H1 (cell line): ENCODE data around the gene RPA3. TPM values are rescaled to one million over a fixed set of nuclear protein-coding genes. Genes with fewer than 3 reads are reported as not detected.

ENCODE experiments used
- CTCF ChIA-PET: fragments of 300-600 bp; sonication (Branson Sonifier 250); formaldehyde crosslinking; loops from one replicate; lab custom pipeline; 2021; ENCODE audit not compliant: partially characterized antibody; lab: Charles Lee
- POLR2A ChIA-PET: fragments of 300-600 bp; sonication (Branson Sonifier 250); formaldehyde crosslinking; loops from one replicate; lab custom pipeline; 2021; ENCODE audit warnings: inconsistent platforms; ENCODE audit not compliant: partially characterized antibody; lab: Charles Lee
- DNase-seq, 2 experiments: peaks; one replicate each; pipeline versions ENCODE4 v3.0.0 to v3.0.0-alpha.2; 2010 to 2022; ENCODE audit warnings: low spot score in 2 of 2, low read depth in 1 of 2, mixed read lengths in 1 of 2
- FAIRE-seq: peaks from 2 replicates; lab custom pipeline; 2011; peaks lifted over from hg19 to GRCh38; lab: Jason Lieb, UNC
- H2AFZ ChIP-seq: 2 replicates; pipeline ENCODE4 v1.8.1; 2012; ENCODE audit warnings: low read length, inconsistent platforms
- H2AK5ac ChIP-seq: 2 replicates; pipeline ENCODE4 v1.6.1; 2013; ENCODE audit warnings: low read depth, low read length
- H2BK120ac ChIP-seq: replicated peaks from 2 replicates; pipeline ENCODE3; 2013; ENCODE audit warnings: low read depth, low read length, inconsistent platforms
- H2BK12ac ChIP-seq: 2 replicates; pipeline ENCODE4 v1.6.1; 2013; ENCODE audit warnings: low read depth, low read length
- H2BK15ac ChIP-seq: 2 replicates; pipeline ENCODE4 v1.6.1; 2013; ENCODE audit warnings: low read length
- H2BK20ac ChIP-seq: 2 replicates; pipeline ENCODE4 v1.6.1; 2013; ENCODE audit warnings: low read length
- H2BK5ac ChIP-seq: 2 replicates; pipeline ENCODE4 v1.6.1; 2013; ENCODE audit warnings: low read depth, low read length
- H3K14ac ChIP-seq: 2 replicates; pipeline ENCODE4 v1.6.1; 2013; ENCODE audit warnings: inconsistent platforms; ENCODE audit not compliant: insufficient read length
- H3K18ac ChIP-seq: 2 replicates; pipeline ENCODE4 v1.6.1; 2013; ENCODE audit warnings: low read length; ENCODE audit errors: extremely low read depth
- H3K23ac ChIP-seq: 2 replicates; pipeline ENCODE4 v1.6.1; 2013; ENCODE audit warnings: inconsistent platforms; ENCODE audit not compliant: insufficient read length
- H3K23me2 ChIP-seq: 2 replicates; pipeline ENCODE4 v1.6.1; 2013; ENCODE audit warnings: low read depth, low read length
- H3K27ac ChIP-seq: 2 replicates; pipeline ENCODE4 v1.6.1; 2011; ENCODE audit warnings: low read depth, low read length, inconsistent platforms
- H3K27me3 ChIP-seq, 4 experiments: replicated peaks in 1 of 4; 1 replicate in 1 of 4; 2 replicates in 3 of 4; pipeline versions ENCODE4 v1.6.1 to v1.8.1; 2011 to 2013; ENCODE audit warnings: low read length in 3 of 4, mild to moderate bottlenecking in 3 of 4, inconsistent platforms in 2 of 4, mixed read lengths in 2 of 4, moderate library complexity in 1 of 4; ENCODE audit not compliant: control insufficient read depth in 3 of 4, insufficient read depth in 3 of 4; ENCODE audit errors: extremely low read depth in 1 of 4
- H3K36me3 ChIP-seq, 4 experiments: 2 replicates each; pipeline versions ENCODE4 v1.6.1 to v1.8.1; 2011 to 2013; ENCODE audit warnings: mild to moderate bottlenecking in 4 of 4, low read length in 3 of 4, moderate library complexity in 2 of 4, control low read depth in 1 of 4, inconsistent platforms in 1 of 4; ENCODE audit not compliant: insufficient read depth in 4 of 4, control insufficient read depth in 2 of 4
- H3K4ac ChIP-seq: replicated peaks from 2 replicates; pipeline ENCODE3; 2013; ENCODE audit warnings: low read length, low read depth, mixed read lengths, inconsistent platforms; ENCODE audit not compliant: insufficient read length
- H3K4me1 ChIP-seq, 4 experiments: replicated peaks in 1 of 4; 1 replicate in 1 of 4; 2 replicates in 3 of 4; pipeline versions ENCODE4 v1.6.1 to v1.8.1; 2011 to 2013; ENCODE audit warnings: low read length in 3 of 4, inconsistent platforms in 2 of 4, mixed read lengths in 1 of 4; ENCODE audit not compliant: insufficient read depth in 4 of 4, control insufficient read depth in 3 of 4
- H3K4me2 ChIP-seq, 2 experiments: 2 replicates each; pipeline versions ENCODE4 v1.6.1 to v1.8.1; 2011 to 2013; ENCODE audit warnings: low read depth in 2 of 2, low read length in 2 of 2, control low read depth in 1 of 2, inconsistent platforms in 1 of 2, mild to moderate bottlenecking in 1 of 2; ENCODE audit not compliant: insufficient read depth in 1 of 2
- H3K4me3 ChIP-seq, 4 experiments: fragments of 200-600, 300-600 bp in 1 of 4; sonication (generic), shearing (Covaris generic), sonication (Bioruptor Twin) in 1 of 4; 2 replicates each; pipeline versions ENCODE4 v1.5.1 to v1.8.1; 2011 to 2016; ENCODE audit warnings: low read length in 4 of 4, low read depth in 3 of 4, control low read depth in 2 of 4, inconsistent platforms in 2 of 4, mild to moderate bottlenecking in 2 of 4, mixed read lengths in 1 of 4, moderate library complexity in 1 of 4; ENCODE audit not compliant: insufficient read depth in 2 of 4; ENCODE audit errors: extremely low read depth in 1 of 4
- H3K56ac ChIP-seq: replicated peaks from 2 replicates; pipeline ENCODE3; 2013; ENCODE audit warnings: low read depth, mild to moderate bottlenecking, mixed read lengths, low read length, inconsistent platforms; ENCODE audit not compliant: insufficient read length
- H3K79me1 ChIP-seq: 2 replicates; pipeline ENCODE4 v1.6.1; 2013; ENCODE audit warnings: low read depth, low read length, control low read depth
- H3K79me2 ChIP-seq, 2 experiments: 2 replicates each; pipeline versions ENCODE4 v1.6.1 to v1.8.1; 2012 to 2013; ENCODE audit warnings: low read length in 2 of 2, mild to moderate bottlenecking in 2 of 2, inconsistent platforms in 1 of 2; ENCODE audit not compliant: insufficient read depth in 2 of 2, control insufficient read depth in 1 of 2
- H3K9ac ChIP-seq, 4 experiments: replicated peaks in 1 of 4; 1 replicate in 1 of 4; 2 replicates in 3 of 4; pipeline versions ENCODE4 v1.6.1 to v1.8.1; 2011 to 2013; ENCODE audit warnings: low read depth in 3 of 4, low read length in 3 of 4, control low read depth in 2 of 4, mild to moderate bottlenecking in 2 of 4, moderate library complexity in 2 of 4, inconsistent platforms in 1 of 4; ENCODE audit errors: extremely low read depth in 1 of 4
- H3K9me3 ChIP-seq, 2 experiments: 2 replicates each; pipeline versions ENCODE4 v1.6.1 to v1.8.1; 2012 to 2013; ENCODE audit warnings: mild to moderate bottlenecking in 2 of 2, moderate library complexity in 2 of 2, control low read depth in 1 of 2, inconsistent platforms in 1 of 2, low read depth in 1 of 2, low read length in 1 of 2, mixed read lengths in 1 of 2; ENCODE audit not compliant: insufficient read depth in 2 of 2
- H4K20me1 ChIP-seq, 2 experiments: replicated peaks in 1 of 2; 2 replicates each; pipeline versions ENCODE3 to v1.8.1; 2011 to 2013; ENCODE audit warnings: inconsistent platforms in 2 of 2, low read length in 2 of 2, mild to moderate bottlenecking in 1 of 2; ENCODE audit not compliant: insufficient read depth in 2 of 2, control insufficient read depth in 1 of 2
- H4K5ac ChIP-seq: 2 replicates; pipeline ENCODE4 v1.6.1; 2013; ENCODE audit warnings: low read length, low read depth, mixed read lengths, inconsistent platforms; ENCODE audit not compliant: insufficient read length
- H4K8ac ChIP-seq: 2 replicates; pipeline ENCODE4 v1.8.0; 2013; ENCODE audit warnings: mild to moderate bottlenecking, moderate library complexity, low read length, inconsistent platforms; ENCODE audit not compliant: insufficient read depth; ENCODE audit errors: extremely low read depth
- H4K91ac ChIP-seq: replicated peaks from 2 replicates; pipeline ENCODE3; 2013; ENCODE audit warnings: low read length, mixed read lengths, inconsistent platforms; ENCODE audit not compliant: insufficient read length
- BACH1 ChIP-seq: IDR thresholded peaks from 2 replicates; pipeline ENCODE4 v1.6.1; 2012; ENCODE audit warnings: low read length, improper control_type of control experiment
- HDAC2 ChIP-seq, 2 experiments: fragments of 300-600 bp in 1 of 2; sonication (generic) in 1 of 2; IDR thresholded peaks; 2 replicates each; pipeline ENCODE4 v1.6.1; 2011 to 2012; ENCODE audit warnings: low read depth in 2 of 2, low read length in 2 of 2, mild to moderate bottlenecking in 2 of 2, moderate library complexity in 2 of 2, borderline replicate concordance in 1 of 2, inconsistent platforms in 1 of 2
- KDM4A ChIP-seq: IDR thresholded peaks from one replicate; pipeline ENCODE4 v1.7.1; 2012; ENCODE audit warnings: low read depth, mild to moderate bottlenecking, moderate library complexity, low read length, inconsistent platforms; ENCODE audit not compliant: severe bottlenecking
- KDM5A ChIP-seq: fragments of 200-600 bp; IDR thresholded peaks from 2 replicates; pipeline ENCODE4 v1.7.1; 2012; ENCODE audit warnings: mild to moderate bottlenecking, low read length, inconsistent platforms, mixed read lengths
- SP2 ChIP-seq: IDR thresholded peaks from 2 replicates; pipeline ENCODE4 v1.6.1; 2012; ENCODE audit warnings: mild to moderate bottlenecking, low read length, inconsistent platforms
- SRF ChIP-seq: IDR thresholded peaks from 2 replicates; pipeline ENCODE4 v1.6.1; 2011; ENCODE audit warnings: mild to moderate bottlenecking, low read depth, low read length, moderate library complexity
- SUZ12 ChIP-seq: fragments of 200-600 bp; sonication (generic); IDR thresholded peaks from 2 replicates; pipeline ENCODE4 v1.6.1; 2012; ENCODE audit warnings: mild to moderate bottlenecking, inconsistent platforms, low read length, moderate library complexity, mixed read lengths
- WGBS, 2 experiments: shearing (Covaris generic) in 1 of 2; methylation state at CpG; one replicate each; pipeline versions ENCODE4 v1.1.6 to v1.1.7; 2013 to 2015; ENCODE audit warnings: low lambda C conversion rate in 2 of 2, mixed read lengths in 2 of 2, inconsistent platforms in 1 of 2, low coverage in 1 of 2, missing lambda C conversion rate in 1 of 2; ENCODE audit not compliant: insufficient replicate concordance in 2 of 2, insufficient coverage in 1 of 2, insufficient read length in 1 of 2; ENCODE audit errors: extremely low coverage in 1 of 2, missing lambda C conversion rate in 1 of 2; 5-methylcytosine and 5-hydroxymethylcytosine counted together
- polyA plus RNA-seq, 7 experiments: library from polyadenylated mRNA; depleted of rRNA in 3 of 7; stranded (reverse) in 5 of 7; unstranded in 2 of 7; fragments of >200 nt in 5 of 7; fragments of 200-250 nt in 2 of 7; gene quantifications; 1 replicate in 5 of 7; 2 replicates in 1 of 7; 4 replicates in 1 of 7; pipeline versions ENCODE4 v1.2.1 to v1.2.3, GENCODE V29; 2011 to 2013; ENCODE audit warnings: missing spikeins in 2 of 7, mixed read lengths in 2 of 7
- total RNA-seq: library from RNA; stranded (reverse); fragmentation: NEBNext Ultra II Directional; extraction: Animal tissue kit (Norgen Biotek cat#: 25700); gene quantifications from 2 replicates; pipeline ENCODE4 v1.2.1, GENCODE V29; 2021
- TF ChIP-seq, protein P1 (sequence below), 3 experiments: IDR thresholded peaks; 1 replicate in 2 of 3; 2 replicates in 1 of 3; pipeline versions ENCODE4 v1.5.1 to v1.6.1; 2011; ENCODE audit warnings: low read length in 3 of 3, mild to moderate bottlenecking in 3 of 3, inconsistent platforms in 2 of 3, low read depth in 1 of 3, moderate library complexity in 1 of 3; ENCODE audit not compliant: insufficient read depth in 1 of 3; ENCODE audit errors: control extremely low read depth in 1 of 3

The RPA3 gene
- total and polyA plus RNA-seq, 2 of the 8 experiments (the other 6 are each of a cell fraction or from before 2014, with no cell fraction given) = 60.2 to 105 TPM

DNA sequence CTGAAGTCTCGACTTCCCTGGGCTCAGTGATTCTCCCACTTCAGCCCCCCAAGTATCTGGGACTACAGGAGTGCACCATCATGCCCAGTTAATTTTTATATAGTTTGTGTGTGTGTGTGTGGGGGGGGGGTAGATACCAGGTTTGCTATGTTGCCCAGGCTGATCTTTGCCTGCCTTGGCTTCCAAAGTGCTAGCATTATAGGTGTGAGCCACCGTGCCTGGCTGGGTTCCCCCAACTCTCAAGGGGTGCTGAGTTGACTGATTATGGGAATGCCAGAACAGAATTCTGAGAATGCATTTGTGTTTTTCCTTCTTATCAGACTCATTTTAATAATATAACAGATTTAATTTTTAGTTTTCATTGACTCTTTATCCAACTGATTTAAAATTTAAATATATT lies 19.5 kb downstream of the RPA3 start:
- no peak overlapping the region for H3K14ac ChIP-seq
- no peak overlapping the region for H3K4me2 ChIP-seq
- H3K9me3 ChIP-seq = no peaks in the 10 kb centered on the region
- no peak overlapping the region for H3K4me3 ChIP-seq
- no peak overlapping the region for H3K18ac ChIP-seq
- no peak overlapping the region for H3K9ac ChIP-seq
- H2BK12ac ChIP-seq = no peak overlapping the region
- no peak overlapping the region for H2AFZ ChIP-seq
- no peaks in the 10 kb centered on the region for H3K79me2 ChIP-seq
- no peaks in the 10 kb centered on the region for H3K36me3 ChIP-seq
- H2AK5ac ChIP-seq = no peak overlapping the region
- H3K4me1 ChIP-seq = no peaks in the 10 kb centered on the region
- FAIRE-seq (no peak), DNase-seq (no peak)
- no peak overlapping the region for H2BK5ac ChIP-seq
- H4K8ac ChIP-seq = no peak overlapping the region
- no peak overlapping the region for H3K56ac ChIP-seq
- no peaks in the 10 kb centered on the region for H3K79me1 ChIP-seq
- H4K91ac ChIP-seq = no peak overlapping the region
- ChIA-PET POLR2A (no interaction called here), CTCF (interaction anchor here (1.0 to 2.1 kb wide), 3 partner anchors 11 to 220 kb away, joined by 3 to 7 read pairs (median 4); no protein-coding TSS in a partner anchor)
- no peaks in the 10 kb centered on the region for H3K27me3 ChIP-seq
- H3K23ac ChIP-seq = no peak overlapping the region
- H2BK120ac ChIP-seq = no peak overlapping the region
- H3K27ac ChIP-seq = no peak overlapping the region
- WGBS, 2 experiments = 94% methylated on average over 2 of the region's 2 CpGs; no CpG with 5 or more reads in 1 of the 2 experiments
- H3K4ac ChIP-seq = no peak overlapping the region
- no peaks in the 10 kb centered on the region for H3K23me2 ChIP-seq
- no peak overlapping the region for H4K5ac ChIP-seq
- TF ChIP-seq SP2 (no peak), KDM5A (no peak), KDM4A (no peak), HDAC2 (IDR thresholded peaks at IDR 0.05; ENCODE audit: borderline replicate concordance in 1 of 2, low read depth in 2 of 2, low read length in 2 of 2) (no peak), SRF (no peak), SUZ12 (no peak), BACH1 (no peak)
- TF ChIP-seq, protein P1, sequence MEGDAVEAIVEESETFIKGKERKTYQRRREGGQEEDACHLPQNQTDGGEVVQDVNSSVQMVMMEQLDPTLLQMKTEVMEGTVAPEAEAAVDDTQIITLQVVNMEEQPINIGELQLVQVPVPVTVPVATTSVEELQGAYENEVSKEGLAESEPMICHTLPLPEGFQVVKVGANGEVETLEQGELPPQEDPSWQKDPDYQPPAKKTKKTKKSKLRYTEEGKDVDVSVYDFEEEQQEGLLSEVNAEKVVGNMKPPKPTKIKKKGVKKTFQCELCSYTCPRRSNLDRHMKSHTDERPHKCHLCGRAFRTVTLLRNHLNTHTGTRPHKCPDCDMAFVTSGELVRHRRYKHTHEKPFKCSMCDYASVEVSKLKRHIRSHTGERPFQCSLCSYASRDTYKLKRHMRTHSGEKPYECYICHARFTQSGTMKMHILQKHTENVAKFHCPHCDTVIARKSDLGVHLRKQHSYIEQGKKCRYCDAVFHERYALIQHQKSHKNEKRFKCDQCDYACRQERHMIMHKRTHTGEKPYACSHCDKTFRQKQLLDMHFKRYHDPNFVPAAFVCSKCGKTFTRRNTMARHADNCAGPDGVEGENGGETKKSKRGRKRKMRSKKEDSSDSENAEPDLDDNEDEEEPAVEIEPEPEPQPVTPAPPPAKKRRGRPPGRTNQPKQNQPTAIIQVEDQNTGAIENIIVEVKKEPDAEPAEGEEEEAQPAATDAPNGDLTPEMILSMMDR (IDR thresholded peaks at IDR 0.05; ENCODE audit: control extremely low read depth in 1 of 3, insufficient read depth in 1 of 3, low read depth in 1 of 3, low read length in 3 of 3) = no peak
- no peak overlapping the region for H2BK15ac ChIP-seq
- no peaks in the 10 kb centered on the region for H4K20me1 ChIP-seq
- no peak overlapping the region for H2BK20ac ChIP-seq
